ENCODE measurements around the gene TMEM120A. TPM values are rescaled to one million over a fixed set of nuclear protein-coding genes. Genes with fewer than 3 reads are reported as not detected.

The TMEM120A gene
- total RNA-seq, 1 donor from 2014 or later: 22.5 TPM

DNA sequence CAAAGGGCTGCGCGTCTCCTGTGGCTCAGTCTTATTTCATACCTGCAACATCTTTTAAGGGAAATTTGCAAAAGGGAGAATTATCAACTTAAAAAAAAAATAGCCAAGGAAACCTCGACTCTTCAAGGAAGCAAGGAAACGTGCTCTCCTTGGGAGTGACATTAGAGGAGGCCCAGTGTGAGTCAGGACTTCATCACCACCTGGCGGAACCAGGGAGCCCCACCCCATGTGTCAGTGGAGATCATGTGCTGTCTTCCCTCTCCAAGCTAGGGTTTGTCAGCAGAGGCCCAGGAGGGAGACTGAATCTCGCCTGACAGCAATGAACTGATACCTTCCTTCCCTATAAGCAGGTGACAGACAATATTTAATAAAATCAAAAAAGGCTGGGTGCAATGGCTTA is 50.5 kb downstream of the TMEM120A start:
- TF ChIP-seq, protein P1, sequence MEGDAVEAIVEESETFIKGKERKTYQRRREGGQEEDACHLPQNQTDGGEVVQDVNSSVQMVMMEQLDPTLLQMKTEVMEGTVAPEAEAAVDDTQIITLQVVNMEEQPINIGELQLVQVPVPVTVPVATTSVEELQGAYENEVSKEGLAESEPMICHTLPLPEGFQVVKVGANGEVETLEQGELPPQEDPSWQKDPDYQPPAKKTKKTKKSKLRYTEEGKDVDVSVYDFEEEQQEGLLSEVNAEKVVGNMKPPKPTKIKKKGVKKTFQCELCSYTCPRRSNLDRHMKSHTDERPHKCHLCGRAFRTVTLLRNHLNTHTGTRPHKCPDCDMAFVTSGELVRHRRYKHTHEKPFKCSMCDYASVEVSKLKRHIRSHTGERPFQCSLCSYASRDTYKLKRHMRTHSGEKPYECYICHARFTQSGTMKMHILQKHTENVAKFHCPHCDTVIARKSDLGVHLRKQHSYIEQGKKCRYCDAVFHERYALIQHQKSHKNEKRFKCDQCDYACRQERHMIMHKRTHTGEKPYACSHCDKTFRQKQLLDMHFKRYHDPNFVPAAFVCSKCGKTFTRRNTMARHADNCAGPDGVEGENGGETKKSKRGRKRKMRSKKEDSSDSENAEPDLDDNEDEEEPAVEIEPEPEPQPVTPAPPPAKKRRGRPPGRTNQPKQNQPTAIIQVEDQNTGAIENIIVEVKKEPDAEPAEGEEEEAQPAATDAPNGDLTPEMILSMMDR (conservative IDR thresholded peaks at IDR 0.05): no peak
- Mint-ChIP-seq H3K4me3 (no peak overlapping the region), H3K9me3 (no peaks in the 10 kb centered on the region), H3K27me3 (no peaks in the 10 kb centered on the region), H3K36me3 (peaks cover 20% of the 10 kb centered on the region), H3K4me1 (ENCODE audit: unreplicated experiment) (peaks cover 20% of the 10 kb centered on the region), H3K27ac (peak overlapping the region; percentile 56)
- no peak for DNase-seq (ENCODE audit: extremely low spot score, unreplicated experiment)

DNA sequence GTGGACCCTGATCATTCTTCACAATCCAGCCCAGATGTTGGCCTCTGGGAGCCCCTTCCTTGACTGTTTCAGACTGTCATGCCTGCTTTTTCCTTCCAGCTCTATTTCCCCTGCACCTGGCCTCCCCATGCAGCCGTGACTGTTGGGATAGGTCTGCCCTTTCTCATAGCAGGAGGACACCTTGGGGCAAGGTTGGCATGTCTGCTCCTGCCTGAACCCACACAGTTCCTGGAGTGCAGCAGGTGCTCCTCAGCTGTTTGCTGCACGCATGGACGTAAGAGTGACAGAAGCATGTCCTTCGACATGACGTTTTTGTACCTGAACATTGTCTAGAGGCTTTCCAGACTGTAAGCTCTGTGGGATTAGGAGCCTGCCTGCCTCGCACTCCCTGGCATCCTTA is 55.5 kb downstream of the TMEM120A start:
- no peak for DNase-seq (ENCODE audit: extremely low spot score, unreplicated experiment)
- no peaks in the 10 kb centered on the region for H3K27me3 Mint-ChIP-seq
- no peaks in the 10 kb centered on the region for H3K9me3 Mint-ChIP-seq
- no peak overlapping the region for H3K4me3 Mint-ChIP-seq
- H3K36me3 Mint-ChIP-seq: peaks cover 19% of the 10 kb centered on the region
- TF ChIP-seq, protein P1 (conservative IDR thresholded peaks at IDR 0.05): no peak
- peaks cover 12% of the 10 kb centered on the region for H3K4me1 Mint-ChIP-seq (ENCODE audit: unreplicated experiment)
- no peak overlapping the region for H3K27ac Mint-ChIP-seq

DNA sequence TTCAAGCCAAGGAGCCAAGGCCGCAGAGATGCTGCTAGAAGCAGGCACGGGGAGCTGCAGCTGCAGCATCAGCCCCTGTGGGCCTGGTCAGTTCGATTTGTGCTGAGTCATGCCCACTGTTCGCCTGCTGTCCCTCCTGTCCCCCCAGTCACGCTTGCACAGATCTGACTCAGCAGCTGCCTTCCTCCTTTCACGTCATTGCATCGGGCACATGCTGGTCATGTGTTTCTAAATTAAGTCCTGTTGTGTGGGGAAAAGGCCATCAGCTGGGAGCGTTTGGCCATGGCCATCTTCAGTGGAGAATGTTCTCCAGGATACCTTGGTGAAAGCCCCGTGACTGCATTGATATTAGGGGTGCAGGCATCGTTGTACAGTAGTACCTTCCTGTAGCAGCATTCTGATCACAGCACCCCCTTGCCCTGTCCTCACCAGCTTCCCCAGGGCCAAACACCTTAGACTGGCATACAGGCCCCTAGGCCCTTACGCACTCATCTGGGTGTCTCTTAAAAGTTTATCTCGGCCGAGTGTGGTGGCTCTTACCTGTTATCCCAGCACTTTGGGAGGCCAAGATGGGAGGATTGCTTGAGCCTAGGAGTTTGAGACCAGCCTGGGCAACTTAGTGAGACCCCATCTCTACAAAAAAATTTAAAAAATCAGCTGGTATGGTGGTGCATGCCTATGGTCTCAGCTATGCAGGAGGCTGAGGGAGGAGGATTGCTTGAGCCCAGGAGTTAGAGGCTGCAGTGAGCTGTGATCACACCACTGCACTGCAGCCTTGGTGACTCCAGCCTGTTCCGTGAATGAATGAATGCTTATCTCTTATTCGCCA is 56.2 kb downstream of the TMEM120A start:
- H3K27ac Mint-ChIP-seq: peak overlapping the region; percentile 61
- H3K27me3 Mint-ChIP-seq: no peaks in the 10 kb centered on the region
- H3K9me3 Mint-ChIP-seq: no peaks in the 10 kb centered on the region
- no peak overlapping the region for H3K4me3 Mint-ChIP-seq
- TF ChIP-seq, protein P1 (conservative IDR thresholded peaks at IDR 0.05): no peak
- H3K36me3 Mint-ChIP-seq: peaks cover 19% of the 10 kb centered on the region
- H3K4me1 Mint-ChIP-seq (ENCODE audit: unreplicated experiment): peaks cover 12% of the 10 kb centered on the region
- no peak for DNase-seq (ENCODE audit: extremely low spot score, unreplicated experiment)

Other genes starting within 250 kb of the TMEM120A start
- 1.00 and 2.6 TPM in 2 replicates for gene CCL26, start 222.4 kb downstream of the TMEM120A start, total RNA-seq (ENCODE audit: low replicate concordance)
- not detected in 2 replicates for gene CCL24, start 180.8 kb downstream of the TMEM120A start, total RNA-seq (ENCODE audit: low replicate concordance)
- gene RHBDD2, start 115.6 kb downstream of the TMEM120A start, total RNA-seq (ENCODE audit: low replicate concordance): 73.5 and 75.1 TPM in 2 replicates
- gene POR, start 79.4 kb downstream of the TMEM120A start, total RNA-seq (ENCODE audit: low replicate concordance): 122 and 153 TPM in 2 replicates
- 45.9 and 51.9 TPM in 2 replicates for gene STYXL1, start 53.4 kb upstream of the TMEM120A start, total RNA-seq (ENCODE audit: low replicate concordance)
- gene MDH2, start 53.5 kb upstream of the TMEM120A start, total RNA-seq (ENCODE audit: low replicate concordance): 177 and 239 TPM in 2 replicates
- gene SRRM3, start 207.3 kb upstream of the TMEM120A start, total RNA-seq (ENCODE audit: low replicate concordance): 4.0 and 8.4 TPM in 2 replicates

Measured in type B pancreatic cell (in vitro differentiated cells).